A549 treated with DMSO at 1 μM for 4 hours (cell line): ENCODE results near the gene MUCL1. TPM values are rescaled to one million over a fixed set of nuclear protein-coding genes. Genes with fewer than 3 reads are reported as not detected.

Source experiments
- total RNA-seq: library from RNA; stranded (reverse); fragments of 200-300 nt; extraction: Qiagen RNA extraction; gene quantifications from 5 replicates; pipeline ENCODE4 v1.2.3, GENCODE V29; 2022; ENCODE audit warnings: low read depth

Gene MUCL1
- total RNA-seq, result not detected in 5 replicates

DNA sequence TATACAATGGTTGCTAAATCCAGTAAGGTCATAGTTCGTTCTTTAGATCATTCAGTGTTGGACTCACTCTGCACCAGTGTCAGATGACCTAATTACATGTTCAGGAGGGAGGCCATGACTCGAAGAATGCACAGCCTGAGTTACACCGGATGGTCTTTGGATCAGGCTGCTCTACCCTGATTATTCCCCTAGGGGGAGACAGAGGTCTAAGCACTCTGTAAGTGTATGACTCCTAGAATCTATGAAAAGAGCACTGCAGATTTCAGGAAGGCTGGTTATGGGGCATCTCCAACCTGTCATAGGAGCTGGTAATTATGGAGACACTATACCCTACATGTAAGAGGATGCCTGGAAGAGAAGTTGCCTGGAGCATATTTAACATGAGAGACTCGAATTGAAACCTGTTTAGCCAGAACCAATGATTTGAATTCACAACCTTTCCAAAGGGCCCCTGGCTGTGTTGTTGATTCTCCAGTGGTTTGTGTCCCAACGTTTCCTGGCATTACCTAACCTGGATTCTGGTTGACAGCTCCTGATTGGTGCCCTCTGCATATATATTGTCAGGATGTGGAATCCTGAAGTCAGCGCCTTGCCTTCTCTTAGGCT lies at the start of gene MUCL1:
Gene MUCL1 (plus strand): TSS at position 584 of the 606 bp plus-strand sequence. CDS start 67 bp downstream, outside the sequence.

Other genes with a start within 250 kb of the MUCL1 start
- gene LACRT, start 219.6 kb upstream of the MUCL1 start, total RNA-seq, result not detected in 5 replicates
- not detected in 5 replicates for gene DCD, start 206.2 kb upstream of the MUCL1 start, total RNA-seq
- gene TESPA1, start 130.2 kb downstream of the MUCL1 start, total RNA-seq, result not detected in 5 replicates
- not detected in 5 replicates for gene NEUROD4, start 165.5 kb downstream of the MUCL1 start, total RNA-seq